HEK293 (cell line): ENCODE results near the gene BIN1.
A peak's percentile ranks its signal among the peaks of the same experiment; 100 is the strongest.

Source experiments
- AEBP2 ChIP-seq: fragments of 450-650 bp; formaldehyde crosslinking; IDR thresholded peaks from 2 replicates; pipeline ENCODE4 v1.5.1; 2016; ENCODE audit warnings: missing biosample characterization, missing genetic modification characterization, borderline replicate concordance
- EGR2 ChIP-seq: fragments of 450-650 bp; formaldehyde crosslinking; IDR thresholded peaks from 2 replicates; pipeline ENCODE4 v1.5.1; 2016; ENCODE audit warnings: low read depth, missing biosample characterization, missing genetic modification characterization
- FEZF1 ChIP-seq: fragments of 450-650 bp; formaldehyde crosslinking; IDR thresholded peaks from 2 replicates; pipeline ENCODE4 v1.5.1; 2016; ENCODE audit warnings: missing biosample characterization, missing genetic modification characterization
- HOXC10 ChIP-seq: sonication (generic); formaldehyde crosslinking; IDR thresholded peaks from 2 replicates; pipeline ENCODE4 v1.8.1; 2023; ENCODE audit warnings: mild to moderate bottlenecking, missing genetic modification reagents
- KLF1 ChIP-seq: fragments of 450-650 bp; formaldehyde crosslinking; IDR thresholded peaks from 2 replicates; pipeline ENCODE4 v1.5.1; 2016; ENCODE audit warnings: missing biosample characterization, missing genetic modification characterization
- KLF10 ChIP-seq: fragments of 450-650 bp; IDR thresholded peaks from 2 replicates; pipeline ENCODE4 v1.5.1; 2018; ENCODE audit warnings: missing biosample characterization, mild to moderate bottlenecking, missing genetic modification characterization
- OVOL3 ChIP-seq: fragments of 450-650 bp; formaldehyde crosslinking; IDR thresholded peaks from 2 replicates; pipeline ENCODE4 v1.5.1; 2016; ENCODE audit warnings: missing biosample characterization, missing genetic modification characterization
- TCF7L2 ChIP-seq: IDR thresholded peaks from 2 replicates; pipeline ENCODE4 v1.6.1; 2011; ENCODE audit warnings: low read depth, mild to moderate bottlenecking, inconsistent platforms, low read length, moderate library complexity, borderline replicate concordance
- TRIM28 ChIP-seq: IDR thresholded peaks from 2 replicates; pipeline ENCODE4 v1.6.1; 2011; ENCODE audit warnings: low read length, control low read depth, borderline replicate concordance
- ZBTB11 ChIP-seq: fragments of 450-650 bp; formaldehyde crosslinking; conservative IDR thresholded peaks from 2 replicates; pipeline ENCODE4 v1.5.1; 2016; ENCODE audit warnings: low read depth, missing biosample characterization, missing genetic modification characterization
- ZBTB21 ChIP-seq: fragments of 450-650 bp; formaldehyde crosslinking; IDR thresholded peaks from 2 replicates; pipeline ENCODE4 v1.5.1; 2017; ENCODE audit warnings: missing biosample characterization, missing genetic modification characterization
- ZBTB26 ChIP-seq: fragments of 450-650 bp; formaldehyde crosslinking; optimal IDR thresholded peaks from 2 replicates; pipeline ENCODE3; 2016; ENCODE audit warnings: missing biosample characterization, mild to moderate bottlenecking, missing genetic modification characterization
- ZBTB8A ChIP-seq: fragments of 450-650 bp; formaldehyde crosslinking; IDR thresholded peaks from 2 replicates; pipeline ENCODE4 v1.5.1; 2016; ENCODE audit warnings: missing biosample characterization, missing genetic modification characterization
- ZIC2 ChIP-seq: fragments of 450-650 bp; formaldehyde crosslinking; IDR thresholded peaks from 2 replicates; pipeline ENCODE4 v1.5.1; 2016; ENCODE audit warnings: missing biosample characterization, missing genetic modification characterization
- ZNF157 ChIP-seq: fragments of 450-650 bp; formaldehyde crosslinking; IDR thresholded peaks from 2 replicates; pipeline ENCODE4 v1.5.1; 2016; ENCODE audit warnings: missing biosample characterization, missing genetic modification characterization
- ZNF175 ChIP-seq: fragments of 450-650 bp; formaldehyde crosslinking; IDR thresholded peaks from 2 replicates; pipeline ENCODE4 v1.5.1; 2016; ENCODE audit warnings: missing biosample characterization, missing genetic modification characterization
- ZNF202 ChIP-seq: fragments of 450-650 bp; formaldehyde crosslinking; IDR thresholded peaks from 2 replicates; pipeline ENCODE4 v1.5.1; 2016; ENCODE audit warnings: missing biosample characterization, missing genetic modification characterization, borderline replicate concordance
- ZNF221 ChIP-seq: fragments of 450-650 bp; formaldehyde crosslinking; IDR thresholded peaks from 2 replicates; pipeline ENCODE4 v1.5.1; 2017; ENCODE audit warnings: missing biosample characterization, missing genetic modification characterization, borderline replicate concordance
- ZNF24 ChIP-seq: fragments of 450-650 bp; formaldehyde crosslinking; IDR thresholded peaks from 2 replicates; pipeline ENCODE4 v1.5.1; 2016; ENCODE audit warnings: missing biosample characterization, missing genetic modification characterization
- ZNF26 ChIP-seq: fragments of 450-650 bp; formaldehyde crosslinking; IDR thresholded peaks from 2 replicates; pipeline ENCODE4 v1.5.1; 2016; ENCODE audit warnings: missing biosample characterization, missing genetic modification characterization
- ZNF335 ChIP-seq: fragments of 450-650 bp; formaldehyde crosslinking; conservative IDR thresholded peaks from 2 replicates; pipeline ENCODE4 v1.5.1; 2016; ENCODE audit warnings: missing biosample characterization, missing genetic modification characterization
- ZNF354C ChIP-seq: fragments of 450-650 bp; formaldehyde crosslinking; IDR thresholded peaks from 2 replicates; pipeline ENCODE4 v1.5.1; 2016; ENCODE audit warnings: missing biosample characterization, missing genetic modification characterization, low read depth, borderline replicate concordance
- ZNF391 ChIP-seq: fragments of 450-650 bp; formaldehyde crosslinking; IDR thresholded peaks from 2 replicates; pipeline ENCODE4 v1.5.1; 2016; ENCODE audit warnings: low read depth, missing biosample characterization, missing genetic modification characterization, borderline replicate concordance
- ZNF416 ChIP-seq: fragments of 450-650 bp; formaldehyde crosslinking; IDR thresholded peaks from 2 replicates; pipeline ENCODE4 v1.5.1; 2016; ENCODE audit warnings: missing biosample characterization, missing genetic modification characterization
- ZNF423 ChIP-seq: fragments of 450-650 bp; formaldehyde crosslinking; IDR thresholded peaks from 2 replicates; pipeline ENCODE4 v1.5.1; 2016; ENCODE audit warnings: missing biosample characterization, missing genetic modification characterization
- ZNF488 ChIP-seq: fragments of 450-650 bp; formaldehyde crosslinking; IDR thresholded peaks from 2 replicates; pipeline ENCODE4 v1.5.1; 2016; ENCODE audit warnings: missing biosample characterization, missing genetic modification characterization
- ZNF510 ChIP-seq: fragments of 450-650 bp; formaldehyde crosslinking; IDR thresholded peaks from 2 replicates; pipeline ENCODE4 v1.5.1; 2018; ENCODE audit warnings: mild to moderate bottlenecking, missing genetic modification characterization, missing biosample characterization; ENCODE audit not compliant: insufficient replicate concordance
- ZNF530 ChIP-seq: fragments of 450-650 bp; formaldehyde crosslinking; IDR thresholded peaks from 2 replicates; pipeline ENCODE4 v1.5.1; 2016; ENCODE audit warnings: low read depth, missing biosample characterization, missing genetic modification characterization
- ZNF561 ChIP-seq: fragments of 450-650 bp; IDR thresholded peaks from 2 replicates; pipeline ENCODE4 v1.5.1; 2018; ENCODE audit warnings: missing biosample characterization, missing genetic modification characterization, borderline replicate concordance
- ZNF585B ChIP-seq: fragments of 450-650 bp; formaldehyde crosslinking; IDR thresholded peaks from 2 replicates; pipeline ENCODE4 v1.5.1; 2016; ENCODE audit warnings: missing biosample characterization, missing genetic modification characterization
- ZNF629 ChIP-seq: fragments of 450-650 bp; formaldehyde crosslinking; IDR thresholded peaks from 2 replicates; pipeline ENCODE4 v1.5.1; 2017; ENCODE audit warnings: missing biosample characterization, missing genetic modification characterization
- ZNF785 ChIP-seq: fragments of 450-650 bp; formaldehyde crosslinking; IDR thresholded peaks from 2 replicates; pipeline ENCODE4 v1.5.1; 2016; ENCODE audit warnings: missing biosample characterization, missing genetic modification characterization
- ZNF837 ChIP-seq: fragments of 450-650 bp; formaldehyde crosslinking; IDR thresholded peaks from 2 replicates; pipeline ENCODE4 v1.5.1; 2016; ENCODE audit warnings: missing biosample characterization, missing genetic modification characterization

The BIN1 gene

GRCh38 chr2:127025359-127026166, 81.4 kb downstream of the BIN1 start (continued):
- TF ChIP-seq AEBP2 (tag by site-specific recombination): no peak
- no peak for TF ChIP-seq ZBTB26
- TF ChIP-seq ZNF785 (tag by site-specific recombination): no peak
- no peak for TF ChIP-seq ZNF157 (tag by site-specific recombination)
- no peak for TF ChIP-seq OVOL3 (tag by site-specific recombination)
- TF ChIP-seq ZNF416 (tag by site-specific recombination): no peak
- no peak for TF ChIP-seq ZNF354C (tag by site-specific recombination)
- TF ChIP-seq ZNF175 (tag by site-specific recombination): no peak
- TF ChIP-seq ZNF391: no peak
- peak; percentile 63 for TF ChIP-seq ZBTB11 (tag by site-specific recombination)
- TF ChIP-seq ZNF561: 0 out of 2 replicates have a peak, but pooled peaks have one; percentile 30
- no peak for TF ChIP-seq ZNF488 (tag by site-specific recombination)
- no peak for TF ChIP-seq KLF10 (tag by site-specific recombination)
- TF ChIP-seq ZNF629 (tag by site-specific recombination): no peak
- TF ChIP-seq HOXC10 (CRISPR knock-in tag): 0 out of 2 replicates have a peak, but pooled peaks have one; percentile 42
- no peak for TF ChIP-seq ZNF24 (tag by site-specific recombination)
- no peak for TF ChIP-seq ZNF510 (tag by site-specific recombination)
- TF ChIP-seq ZNF202 (tag by site-specific recombination): no peak
- peak; percentile 47 for TF ChIP-seq ZIC2 (tag by site-specific recombination)
- TF ChIP-seq TCF7L2: no peak
- no peak for TF ChIP-seq ZNF585B (tag by site-specific recombination)
- TF ChIP-seq ZBTB8A (tag by site-specific recombination): peak; percentile 78
- peak; percentile 83 for TF ChIP-seq ZNF335 (tag by site-specific recombination)
- TF ChIP-seq ZNF530 (tag by site-specific recombination): no peak
- TF ChIP-seq KLF1 (tag by site-specific recombination): peak; percentile 80
- peak; percentile 75 for TF ChIP-seq EGR2 (tag by site-specific recombination)
- TF ChIP-seq ZBTB21 (tag by site-specific recombination): no peak
- TF ChIP-seq TRIM28: 0 out of 2 replicates have a peak, but pooled peaks have one; percentile 39
- no peak for TF ChIP-seq ZNF423
- no peak for TF ChIP-seq FEZF1 (tag by site-specific recombination)
- TF ChIP-seq ZNF221 (tag by site-specific recombination): no peak
- TF ChIP-seq ZNF26 (tag by site-specific recombination): no peak
- TF ChIP-seq ZNF837 (tag by site-specific recombination): no peak
